Large intestine (tissue), 12 donors: ENCODE measurements around the gene ZFAND3. TPM values are rescaled to one million over a fixed set of nuclear protein-coding genes. Genes with fewer than 3 reads are reported as not detected.

Experiments used
- DNase-seq, 2 donors: peaks; one replicate each; pipeline versions ENCODE4 v3.0.0 to v3.0.0-alpha.2; 2013
- H3K27ac ChIP-seq: one replicate; pipeline ENCODE4 v1.5.1; 2013; ENCODE audit warnings: low read length
- H3K27me3 ChIP-seq: 2 replicates; pipeline ENCODE4 v1.6.1; 2013; ENCODE audit warnings: low read length; ENCODE audit not compliant: control insufficient read depth, insufficient read depth
- H3K36me3 ChIP-seq: 2 replicates; pipeline ENCODE4 v1.6.1; 2013; ENCODE audit warnings: low read length; ENCODE audit not compliant: control insufficient read depth, insufficient read depth
- H3K4me1 ChIP-seq: one replicate; pipeline ENCODE4 v1.6.1; 2013; ENCODE audit warnings: low read length; ENCODE audit not compliant: control insufficient read depth, insufficient read depth
- H3K4me3 ChIP-seq: one replicate; pipeline ENCODE4 v1.5.1; 2013; ENCODE audit warnings: low read length
- H3K9me3 ChIP-seq: one replicate; pipeline ENCODE4 v1.6.1; 2013; ENCODE audit warnings: mild to moderate bottlenecking, low read depth, low read length, moderate library complexity; ENCODE audit not compliant: control insufficient read depth
- WGBS: methylation state at CpG from one replicate; pipeline ENCODE4 v1.1.5; 2013; ENCODE audit warnings: low lambda C conversion rate; ENCODE audit not compliant: insufficient coverage; 5-methylcytosine and 5-hydroxymethylcytosine counted together
- long read RNA-seq, 11 donors: transcript quantifications; one replicate each; lab custom pipeline, GENCODE V29; 2026
- polyA plus RNA-seq: library from polyadenylated mRNA; unstranded; fragments of 120-200 nt; gene quantifications from one replicate; pipeline ENCODE4 v1.2.1, GENCODE V29; 2013

Gene ZFAND3, protein sequence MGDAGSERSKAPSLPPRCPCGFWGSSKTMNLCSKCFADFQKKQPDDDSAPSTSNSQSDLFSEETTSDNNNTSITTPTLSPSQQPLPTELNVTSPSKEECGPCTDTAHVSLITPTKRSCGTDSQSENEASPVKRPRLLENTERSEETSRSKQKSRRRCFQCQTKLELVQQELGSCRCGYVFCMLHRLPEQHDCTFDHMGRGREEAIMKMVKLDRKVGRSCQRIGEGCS
- 82.3 TPM for polyA plus RNA-seq
- long read RNA-seq, donor 1, transcript ZFAND3-201 (6 exons, 3,366 nt), result major isoform, 5 of 49 reads
- long read RNA-seq, donor 1, partial matches to known transcripts, result 44 of 49 reads
- long read RNA-seq, donor 1, other reads (novel, unspliced or antisense), result 0 of 49 reads
- long read RNA-seq, donor 2, transcript ZFAND3-201 (6 exons, 3,366 nt), result major isoform, 17 of 27 reads
- long read RNA-seq, donor 2, partial matches to known transcripts, result 5 of 27 reads
- long read RNA-seq, donor 2, other reads (novel, unspliced or antisense), result 5 of 27 reads
- long read RNA-seq, donor 3, transcript ZFAND3-201 (6 exons, 3,366 nt), result major isoform, 14 of 25 reads
- long read RNA-seq, donor 3, partial matches to known transcripts, result 10 of 25 reads
- long read RNA-seq, donor 3, other reads (novel, unspliced or antisense), result 0 of 25 reads
- long read RNA-seq, donor 4, partial matches to known transcripts, result 0 of 2 reads
- long read RNA-seq, donor 4, other reads (novel, unspliced or antisense), result 0 of 2 reads
- long read RNA-seq, donor 5, transcript ZFAND3-201 (6 exons, 3,366 nt), result major isoform, 13 of 13 reads
- long read RNA-seq, donor 5, partial matches to known transcripts, result 0 of 13 reads
- long read RNA-seq, donor 5, other reads (novel, unspliced or antisense), result 0 of 13 reads
- long read RNA-seq, donor 6, transcript ZFAND3-201 (6 exons, 3,366 nt), result major isoform, 13 of 25 reads
- long read RNA-seq, donor 6, partial matches to known transcripts, result 12 of 25 reads
- long read RNA-seq, donor 6, other reads (novel, unspliced or antisense), result 0 of 25 reads
- long read RNA-seq, donor 7, partial matches to known transcripts, result 7 of 10 reads
- long read RNA-seq, donor 7, other reads (novel, unspliced or antisense), result 0 of 10 reads
- long read RNA-seq, donor 8, transcript ZFAND3-201 (6 exons, 3,366 nt), result major isoform, 8 of 17 reads
- long read RNA-seq, donor 8, partial matches to known transcripts, result 9 of 17 reads
- long read RNA-seq, donor 8, other reads (novel, unspliced or antisense), result 0 of 17 reads
- long read RNA-seq, donor 9, transcript ZFAND3-201 (6 exons, 3,366 nt), result major isoform, 9 of 9 reads
- long read RNA-seq, donor 9, partial matches to known transcripts, result 0 of 9 reads
- long read RNA-seq, donor 9, other reads (novel, unspliced or antisense), result 0 of 9 reads
- long read RNA-seq, donor 10, transcript ZFAND3-201 (6 exons, 3,366 nt), result major isoform, 14 of 25 reads
- long read RNA-seq, donor 10, partial matches to known transcripts, result 11 of 25 reads
- long read RNA-seq, donor 10, other reads (novel, unspliced or antisense), result 0 of 25 reads
- long read RNA-seq, donor 11, transcript ZFAND3-201 (6 exons, 3,366 nt), result major isoform, 9 of 15 reads
- long read RNA-seq, donor 11, partial matches to known transcripts, result 5 of 15 reads
- long read RNA-seq, donor 11, other reads (novel, unspliced or antisense), result 0 of 15 reads

DNA sequence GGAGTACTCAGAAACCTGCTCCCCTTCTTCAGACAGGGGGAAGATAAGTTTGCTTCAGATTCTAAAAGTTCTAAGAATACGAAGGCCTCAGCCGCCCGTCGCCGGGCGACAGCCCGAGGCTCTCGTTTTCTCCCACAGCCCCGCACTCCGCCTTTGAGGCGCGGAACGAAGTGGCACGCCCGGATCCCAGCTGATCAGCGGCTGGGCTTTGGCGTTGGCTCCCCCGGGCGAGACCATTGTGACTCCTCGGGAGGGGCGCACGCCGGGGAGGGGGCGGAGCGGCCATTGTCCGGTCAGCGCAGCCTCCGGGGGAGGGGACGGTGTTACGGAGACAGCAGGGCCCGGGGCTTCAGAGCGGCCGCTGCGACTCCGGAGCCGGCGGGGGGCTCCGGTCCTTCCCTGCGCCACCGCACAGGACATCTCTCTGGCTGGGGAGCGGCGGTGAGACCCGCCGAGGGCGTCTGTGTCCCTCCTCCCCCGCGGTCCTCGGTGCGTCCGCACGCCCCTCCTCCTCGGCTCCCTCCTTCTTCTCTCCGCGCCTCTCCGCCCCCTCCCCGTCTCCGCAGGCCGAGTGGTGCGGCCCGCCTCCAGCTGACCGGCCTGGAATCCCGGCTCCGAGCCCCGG, at the start of gene ZFAND3:
TSS of gene ZFAND3 (plus strand) at position 551 of the 625 bp plus-strand sequence. CDS start 219 bp downstream, outside the sequence.
- WGBS, result no CpG with 5 or more reads among the region's 64 CpGs
- Histone ChIP-seq H3K27me3 (no peaks in the 10 kb centered on the region), H3K9me3 (no peaks in the 10 kb centered on the region), H3K36me3 (no peaks in the 10 kb centered on the region), H3K4me1 (peaks cover 21% of the 10 kb centered on the region), H3K4me3 (peak within 1 kb of the TSS; percentile 90), H3K27ac (peak within 1 kb of the TSS; percentile 98)
- DNase-seq, result peak; percentile 95 to 99

- DNase-seq, result no peak
- H3K27ac ChIP-seq, result no peak overlapping the region
- WGBS, result 94% methylated on average over 2 of the region's 3 CpGs
Measured at GRCh38 chr6:37774028-37774680, 45.4 kb upstream of the ZFAND3 start.

DNA sequence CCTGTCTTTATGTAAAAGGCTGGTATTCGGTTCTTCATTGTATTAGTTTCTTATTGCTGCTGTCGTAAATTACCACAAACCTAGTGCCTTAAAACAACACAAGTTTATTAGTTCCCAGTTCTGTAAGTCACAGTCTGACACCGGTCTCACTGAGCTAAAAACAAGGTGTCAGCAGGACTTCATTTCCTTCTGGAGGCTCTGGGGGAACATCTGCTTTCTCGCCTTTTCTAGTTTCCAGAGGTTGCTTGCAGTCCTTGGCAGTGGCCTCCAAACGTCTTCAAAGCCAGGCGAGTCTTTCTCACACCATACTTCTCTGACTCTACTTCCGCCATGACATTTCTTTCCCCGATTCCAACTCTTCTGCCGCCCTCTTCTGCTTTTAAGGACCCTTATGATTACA, 43.0 kb upstream of the ZFAND3 start:
- H3K36me3 ChIP-seq, result no peaks in the 10 kb centered on the region
- H3K27me3 ChIP-seq, result peaks cover 4% of the 10 kb centered on the region
- H3K4me1 ChIP-seq, result no peaks in the 10 kb centered on the region
- H3K4me3 ChIP-seq, result no peak overlapping the region
- no peaks in the 10 kb centered on the region for H3K9me3 ChIP-seq
- WGBS, result 71% methylated on average over 3 of the region's 9 CpGs
- no peak overlapping the region for H3K27ac ChIP-seq
- DNase-seq, result no peak

More at GRCh38 chr6:37774028-37774680, 45.4 kb upstream of the ZFAND3 start:
- H3K9me3 ChIP-seq, result no peaks in the 10 kb centered on the region
- H3K4me1 ChIP-seq, result no peaks in the 10 kb centered on the region
- no peaks in the 10 kb centered on the region for H3K36me3 ChIP-seq
- H3K27me3 ChIP-seq, result peaks cover 4% of the 10 kb centered on the region
- H3K4me3 ChIP-seq, result no peak overlapping the region

DNA sequence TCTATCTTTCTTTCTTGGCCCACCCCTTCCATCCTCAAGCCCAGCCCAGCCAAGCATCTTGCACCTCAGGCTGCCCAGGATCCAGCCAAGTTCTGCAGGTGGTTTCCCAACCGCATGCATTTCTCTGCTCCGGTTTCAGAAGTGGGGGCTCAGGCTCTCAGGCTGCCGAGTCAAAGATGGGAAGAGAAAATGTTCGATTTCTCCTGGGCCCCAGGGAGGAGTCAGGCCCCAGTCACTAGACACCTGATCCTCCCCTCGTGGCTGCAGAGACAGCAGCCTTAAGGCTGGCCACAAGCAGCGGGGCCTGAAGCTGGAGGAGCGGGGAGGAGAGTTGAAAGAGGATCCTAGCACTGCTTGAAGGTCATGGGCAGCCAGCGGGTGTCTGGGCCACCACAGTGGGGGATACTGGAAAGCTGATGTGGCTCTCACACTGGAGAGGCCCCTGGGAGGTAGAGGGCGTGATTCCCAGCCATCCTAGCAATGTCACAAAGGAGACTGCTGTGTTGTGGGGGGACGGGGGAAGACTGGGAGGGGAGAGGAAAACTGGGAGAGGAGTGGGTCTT, 42.2 kb upstream of the ZFAND3 start:
- WGBS, result no CpG with 5 or more reads among the region's 10 CpGs
- Histone ChIP-seq H3K27me3 (peaks cover 4% of the 10 kb centered on the region), H3K9me3 (no peaks in the 10 kb centered on the region), H3K27ac (no peak overlapping the region), H3K36me3 (no peaks in the 10 kb centered on the region), H3K4me1 (no peaks in the 10 kb centered on the region), H3K4me3 (no peak overlapping the region)
- no peak for DNase-seq

- no peaks in the 10 kb centered on the region for H3K36me3 ChIP-seq
- peaks cover 11% of the 10 kb centered on the region for H3K4me1 ChIP-seq
- H3K9me3 ChIP-seq, result no peaks in the 10 kb centered on the region
- H3K4me3 ChIP-seq, result no peak overlapping the region
- H3K27ac ChIP-seq, result no peak overlapping the region
- H3K27me3 ChIP-seq, result peaks cover 14% of the 10 kb centered on the region
- DNase-seq, result no peak
- no CpG with 5 or more reads among the region's 4 CpGs for WGBS
Measured at GRCh38 chr6:37779111-37779800, 40.3 kb upstream of the ZFAND3 start.

DNA sequence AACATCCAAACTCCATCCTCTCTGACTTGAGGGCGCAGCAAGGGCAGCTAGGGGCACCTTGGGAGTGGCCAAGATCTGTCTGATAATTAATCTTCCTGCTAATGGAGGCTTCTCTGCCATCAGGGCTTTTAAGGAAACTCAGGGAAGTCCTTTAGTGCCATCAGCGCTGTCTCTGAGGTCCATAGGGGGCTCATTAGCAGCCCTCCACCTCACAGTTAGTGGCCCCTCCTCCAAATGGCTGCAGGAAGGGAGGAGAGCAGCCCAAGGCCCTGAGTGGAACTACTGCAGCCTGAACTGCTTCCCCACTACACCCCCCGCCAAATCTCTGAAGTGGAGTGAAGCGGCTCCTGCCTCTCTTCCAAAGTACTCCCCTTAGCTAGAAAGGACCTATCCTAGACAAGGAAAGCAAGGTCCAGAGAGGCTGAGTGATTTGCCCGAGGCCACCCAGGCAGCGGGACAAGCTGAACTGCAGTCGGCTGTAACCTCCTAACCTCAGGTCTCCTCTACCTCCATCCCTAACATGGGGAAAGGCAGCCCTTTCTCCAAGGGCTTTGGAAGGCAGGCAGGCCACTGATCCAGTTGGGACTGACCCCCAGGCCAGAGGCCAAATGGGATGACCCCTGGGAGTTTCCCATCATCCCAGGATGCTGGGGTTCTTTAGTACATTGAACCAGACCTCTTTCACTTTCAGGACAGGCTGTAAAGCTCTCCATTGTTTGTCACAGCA, 39.5 kb upstream of the ZFAND3 start:
- H3K27me3 ChIP-seq, result peaks cover 21% of the 10 kb centered on the region
- H3K9me3 ChIP-seq, result no peaks in the 10 kb centered on the region
- peaks cover 14% of the 10 kb centered on the region for H3K4me1 ChIP-seq
- no peak overlapping the region for H3K4me3 ChIP-seq
- no peak for DNase-seq
- H3K36me3 ChIP-seq, result no peaks in the 10 kb centered on the region
- WGBS, result no CpG with 5 or more reads among the region's 7 CpGs
- H3K27ac ChIP-seq, result no peak overlapping the region

- Histone ChIP-seq H3K27ac (no peak overlapping the region), H3K4me3 (no peak overlapping the region), H3K27me3 (peaks cover 25% of the 10 kb centered on the region), H3K9me3 (no peaks in the 10 kb centered on the region), H3K4me1 (peaks cover 14% of the 10 kb centered on the region), H3K36me3 (no peaks in the 10 kb centered on the region)
- no CpG with 5 or more reads among the region's 2 CpGs for WGBS
- no peak for DNase-seq
Measured at GRCh38 chr6:37781788-37782187, 37.7 kb upstream of the ZFAND3 start.
